ENCODE data around the gene RNF217. TPM values are rescaled to one million over a fixed set of nuclear protein-coding genes. Genes with fewer than 3 reads are reported as not detected.

The RNF217 gene
- total and polyA plus RNA-seq, 10 of the 15 experiments (the other 5 are each of a cell fraction or from before 2014, with no cell fraction given), result under 0.01 to 11.7 (median 0.04) TPM; not detected in 3

GRCh38 chr6:125004797-125005595 is 42.8 kb downstream of the RNF217 start:
- Histone ChIP-seq H3K4me1 (ENCODE audit: control insufficient read depth, insufficient read depth, low read length) (no peaks in the 10 kb centered on the region), H2AFZ (ENCODE audit: control insufficient read depth, low read depth, low read length) (no peak overlapping the region), H3K4me2 (ENCODE audit: control insufficient read depth, insufficient read depth) (no peak overlapping the region), H3K9me3 (replicated peaks; ENCODE audit: control insufficient read depth, insufficient read depth, low read length) (no peaks in the 10 kb centered on the region), H3K27ac (ENCODE audit: control insufficient read depth, insufficient read depth) (no peak overlapping the region), H3K9ac (ENCODE audit: control insufficient read depth, insufficient read depth, low read length) (no peak overlapping the region), H3K4me3 (no peak overlapping the region), H3K79me2 (ENCODE audit: control insufficient read depth, insufficient read depth, low read length) (no peaks in the 10 kb centered on the region), H4K20me1 (ENCODE audit: control insufficient read depth, insufficient read depth) (no peaks in the 10 kb centered on the region), H3K36me3 (ENCODE audit: control insufficient read depth in 2 of 2, insufficient read depth in 2 of 2, low read length in 1 of 2) (no peaks in the 10 kb centered on the region), H3K27me3 (replicated peaks in 1 of 2; ENCODE audit: control insufficient read depth in 2 of 2, insufficient read depth in 2 of 2, low read length in 1 of 2) (no peaks in the 10 kb centered on the region)
- FAIRE-seq, result no peak
- ATAC-seq, result no peak
- DNase-seq (ENCODE audit: low read depth, low spot score), result no peak
- CTCF ChIA-PET, result interaction anchor here (1.4 kb wide), 1 partner anchor 109 kb away, joined by 3 read pairs; no protein-coding TSS in a partner anchor
- intact Hi-C loops (cut with micrococcal nuclease; ENCODE audit: unreplicated experiment), result no loop called here
- RAD21 ChIA-PET (ENCODE audit: unreplicated experiment), result no interaction called here
- POLR2A ChIA-PET, result no interaction called here
- 0% methylated on average over 2 of the region's 2 CpGs for WGBS (ENCODE audit: insufficient coverage, insufficient replicate concordance, low lambda C conversion rate, missing lambda C conversion rate)
- in situ Hi-C loops (cut with MboI), result no loop called here
- SMC1A ChIA-PET (ENCODE audit: uncharacterized antibody, unreplicated experiment), result interaction anchor here (1.0 kb wide), 1 partner anchor 15 kb away, joined by 3 read pairs; no protein-coding TSS in a partner anchor
- TF ChIP-seq EED (IDR thresholded peaks at IDR 0.05; ENCODE audit: low read depth), result no peak
- no peak for TF ChIP-seq MYB (IDR thresholded peaks at IDR 0.05; ENCODE audit: borderline replicate concordance, low read depth, low read length)
- TF ChIP-seq NFXL1 (IDR thresholded peaks at IDR 0.05; ENCODE audit: borderline replicate concordance), result no peak
- TF ChIP-seq ZNF207 (IDR thresholded peaks at IDR 0.05; ENCODE audit: borderline replicate concordance), result no peak
- no peak for TF ChIP-seq NR2C2 (IDR thresholded peaks at IDR 0.05; ENCODE audit: borderline replicate concordance, control insufficient read depth, insufficient read length, low read depth)
- TF ChIP-seq CEBPZ (IDR thresholded peaks at IDR 0.05; ENCODE audit: low read depth, low read length), result no peak
- no peak for TF ChIP-seq NRF1 (conservative IDR thresholded peaks at IDR 0.05; ENCODE audit: low read depth, low read length)
- TF ChIP-seq PAX5 (IDR thresholded peaks at IDR 0.05; ENCODE audit: borderline replicate concordance, low read depth, low read length), result no peak
- no peak for TF ChIP-seq GABPA (IDR thresholded peaks at IDR 0.05; ENCODE audit: low read depth)
- TF ChIP-seq HDGF (IDR thresholded peaks at IDR 0.05), result no peak
- TF ChIP-seq DPF2 (IDR thresholded peaks at IDR 0.05), result no peak
- no peak for TF ChIP-seq MTA3 (IDR thresholded peaks at IDR 0.05; ENCODE audit: borderline replicate concordance, low read length)
- no peak for TF ChIP-seq SKIL (IDR thresholded peaks at IDR 0.05; ENCODE audit: low read depth, poor library complexity, severe bottlenecking)
- no peak for TF ChIP-seq PAX8 (IDR thresholded peaks at IDR 0.05)
- BruUV-seq (replicated peaks), result no TSS peak
